Astrocyte (in vitro differentiated cells and primary cell): Measurements from ENCODE around the gene GNA15.

Source experiments
- EZH2 ChIP-seq: IDR thresholded peaks from 2 replicates; pipeline ENCODE4 v1.6.1; 2012; ENCODE audit warnings: mild to moderate bottlenecking, low read length, inconsistent platforms; ENCODE audit not compliant: insufficient read depth
- TF ChIP-seq, protein P1 (sequence below): IDR thresholded peaks from 2 replicates; pipeline ENCODE4 v1.5.1; 2011; ENCODE audit warnings: low read depth, mild to moderate bottlenecking, inconsistent platforms, low read length, moderate library complexity; ENCODE audit not compliant: insufficient read depth

- TF ChIP-seq, protein P1, sequence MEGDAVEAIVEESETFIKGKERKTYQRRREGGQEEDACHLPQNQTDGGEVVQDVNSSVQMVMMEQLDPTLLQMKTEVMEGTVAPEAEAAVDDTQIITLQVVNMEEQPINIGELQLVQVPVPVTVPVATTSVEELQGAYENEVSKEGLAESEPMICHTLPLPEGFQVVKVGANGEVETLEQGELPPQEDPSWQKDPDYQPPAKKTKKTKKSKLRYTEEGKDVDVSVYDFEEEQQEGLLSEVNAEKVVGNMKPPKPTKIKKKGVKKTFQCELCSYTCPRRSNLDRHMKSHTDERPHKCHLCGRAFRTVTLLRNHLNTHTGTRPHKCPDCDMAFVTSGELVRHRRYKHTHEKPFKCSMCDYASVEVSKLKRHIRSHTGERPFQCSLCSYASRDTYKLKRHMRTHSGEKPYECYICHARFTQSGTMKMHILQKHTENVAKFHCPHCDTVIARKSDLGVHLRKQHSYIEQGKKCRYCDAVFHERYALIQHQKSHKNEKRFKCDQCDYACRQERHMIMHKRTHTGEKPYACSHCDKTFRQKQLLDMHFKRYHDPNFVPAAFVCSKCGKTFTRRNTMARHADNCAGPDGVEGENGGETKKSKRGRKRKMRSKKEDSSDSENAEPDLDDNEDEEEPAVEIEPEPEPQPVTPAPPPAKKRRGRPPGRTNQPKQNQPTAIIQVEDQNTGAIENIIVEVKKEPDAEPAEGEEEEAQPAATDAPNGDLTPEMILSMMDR = no peak
- no peak for TF ChIP-seq EZH2
Observed at GRCh38 chr19:3151563-3152418, 16.0 kb downstream of the GNA15 start.
